ENCODE measurements around the gene HPCAL1.

DNA sequence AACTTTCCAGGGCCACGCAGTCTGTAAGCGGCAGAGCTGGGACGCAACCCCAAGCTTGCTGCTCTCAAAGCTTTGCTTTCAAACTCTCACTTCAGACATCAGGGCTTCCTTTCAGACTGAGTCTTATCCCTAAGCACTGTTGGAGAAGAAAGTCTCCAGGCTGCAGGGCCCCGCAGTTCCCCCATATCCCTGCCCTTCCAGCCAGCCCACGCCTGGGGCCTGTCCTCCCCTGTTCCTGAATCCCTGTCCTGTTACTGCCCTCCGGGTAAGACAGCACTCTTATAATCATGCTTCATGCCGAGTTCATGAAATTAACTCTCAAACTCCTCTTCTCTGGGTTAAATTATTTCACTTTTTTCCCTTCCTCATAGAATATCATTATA is 37.9 kb downstream of the HPCAL1 start:
- TF ChIP-seq, protein P1, sequence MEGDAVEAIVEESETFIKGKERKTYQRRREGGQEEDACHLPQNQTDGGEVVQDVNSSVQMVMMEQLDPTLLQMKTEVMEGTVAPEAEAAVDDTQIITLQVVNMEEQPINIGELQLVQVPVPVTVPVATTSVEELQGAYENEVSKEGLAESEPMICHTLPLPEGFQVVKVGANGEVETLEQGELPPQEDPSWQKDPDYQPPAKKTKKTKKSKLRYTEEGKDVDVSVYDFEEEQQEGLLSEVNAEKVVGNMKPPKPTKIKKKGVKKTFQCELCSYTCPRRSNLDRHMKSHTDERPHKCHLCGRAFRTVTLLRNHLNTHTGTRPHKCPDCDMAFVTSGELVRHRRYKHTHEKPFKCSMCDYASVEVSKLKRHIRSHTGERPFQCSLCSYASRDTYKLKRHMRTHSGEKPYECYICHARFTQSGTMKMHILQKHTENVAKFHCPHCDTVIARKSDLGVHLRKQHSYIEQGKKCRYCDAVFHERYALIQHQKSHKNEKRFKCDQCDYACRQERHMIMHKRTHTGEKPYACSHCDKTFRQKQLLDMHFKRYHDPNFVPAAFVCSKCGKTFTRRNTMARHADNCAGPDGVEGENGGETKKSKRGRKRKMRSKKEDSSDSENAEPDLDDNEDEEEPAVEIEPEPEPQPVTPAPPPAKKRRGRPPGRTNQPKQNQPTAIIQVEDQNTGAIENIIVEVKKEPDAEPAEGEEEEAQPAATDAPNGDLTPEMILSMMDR (IDR thresholded peaks at IDR 0.05) = no peak
- TF ChIP-seq POLR2A (IDR thresholded peaks at IDR 0.05) = no peak

Data from adrenal gland (tissue), 5 donors.